Neural crest cell (in vitro differentiated cells): Measurements from ENCODE around the gene ZNF764. TPM values are rescaled to one million over a fixed set of nuclear protein-coding genes. Genes with fewer than 3 reads are reported as not detected.

Source experiments
- DNase-seq: peaks from one replicate; pipeline ENCODE4 v3.0.0; 2021; ENCODE audit warnings: low read depth, mixed read lengths, low spot score
- H3K27ac Mint-ChIP-seq: one replicate; pipeline ENCODE4 v1.8.0; 2021; ENCODE audit warnings: mild to moderate bottlenecking, mixed read lengths; ENCODE audit not compliant: unreplicated experiment
- H3K27me3 Mint-ChIP-seq: 2 replicates; pipeline ENCODE4 v1.8.0; 2021; ENCODE audit warnings: low read depth, mild to moderate bottlenecking, mixed read lengths
- H3K36me3 Mint-ChIP-seq: 2 replicates; pipeline ENCODE4 v1.8.0; 2021; ENCODE audit warnings: low read depth, mild to moderate bottlenecking, mixed read lengths
- H3K4me1 Mint-ChIP-seq: 2 replicates; pipeline ENCODE4 v1.8.0; 2021; ENCODE audit warnings: mixed read lengths
- H3K4me3 Mint-ChIP-seq: one replicate; pipeline ENCODE4 v1.8.0; 2021; ENCODE audit warnings: mild to moderate bottlenecking, mixed read lengths
- H3K9me3 Mint-ChIP-seq: 2 replicates; pipeline ENCODE4 v1.8.0; 2021; ENCODE audit warnings: mixed read lengths
- microRNA-seq: library from miRNA; unstranded; fragments of <30 nt; microRNA quantifications from one replicate; pipeline ENCODE4, GENCODE V29; 2020
- total RNA-seq: library from RNA; stranded (reverse); gene quantifications from 2 replicates; pipeline ENCODE4 v1.2.1, GENCODE V29; 2021
- TF ChIP-seq, protein P1 (sequence below): fragments of 200-600 bp; sonication (generic); conservative IDR thresholded peaks from 2 replicates; pipeline ENCODE4 v1.5.0; 2021; ENCODE audit warnings: antibody characterized with exemption, mild to moderate bottlenecking

Gene ZNF764
- total RNA-seq, 1 donor from 2014 or later, result 22.3 TPM

DNA sequence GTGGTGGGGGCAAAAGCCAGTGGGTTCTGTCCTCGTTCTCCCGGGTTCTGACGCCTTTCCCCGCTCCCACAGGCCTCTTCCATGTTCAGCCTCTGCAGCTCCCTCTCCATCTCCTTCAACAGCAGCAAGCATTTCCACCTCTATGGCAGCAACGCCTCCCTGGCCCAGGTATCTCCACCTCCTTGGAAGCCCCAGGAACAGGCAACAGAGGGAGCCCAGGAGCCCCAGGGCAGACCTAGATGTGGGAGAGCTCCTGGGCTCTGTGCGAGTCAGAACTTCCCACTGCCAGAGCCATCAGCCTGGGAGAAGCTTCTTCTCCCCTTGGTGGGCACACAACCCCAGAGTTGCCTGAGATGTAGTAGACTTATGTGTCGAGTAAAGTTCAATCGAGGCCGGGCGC, 39.6 kb downstream of the ZNF764 start:
- peaks cover 2% of the 10 kb centered on the region for H3K27me3 Mint-ChIP-seq
- no peaks in the 10 kb centered on the region for H3K36me3 Mint-ChIP-seq
- TF ChIP-seq, protein P1, sequence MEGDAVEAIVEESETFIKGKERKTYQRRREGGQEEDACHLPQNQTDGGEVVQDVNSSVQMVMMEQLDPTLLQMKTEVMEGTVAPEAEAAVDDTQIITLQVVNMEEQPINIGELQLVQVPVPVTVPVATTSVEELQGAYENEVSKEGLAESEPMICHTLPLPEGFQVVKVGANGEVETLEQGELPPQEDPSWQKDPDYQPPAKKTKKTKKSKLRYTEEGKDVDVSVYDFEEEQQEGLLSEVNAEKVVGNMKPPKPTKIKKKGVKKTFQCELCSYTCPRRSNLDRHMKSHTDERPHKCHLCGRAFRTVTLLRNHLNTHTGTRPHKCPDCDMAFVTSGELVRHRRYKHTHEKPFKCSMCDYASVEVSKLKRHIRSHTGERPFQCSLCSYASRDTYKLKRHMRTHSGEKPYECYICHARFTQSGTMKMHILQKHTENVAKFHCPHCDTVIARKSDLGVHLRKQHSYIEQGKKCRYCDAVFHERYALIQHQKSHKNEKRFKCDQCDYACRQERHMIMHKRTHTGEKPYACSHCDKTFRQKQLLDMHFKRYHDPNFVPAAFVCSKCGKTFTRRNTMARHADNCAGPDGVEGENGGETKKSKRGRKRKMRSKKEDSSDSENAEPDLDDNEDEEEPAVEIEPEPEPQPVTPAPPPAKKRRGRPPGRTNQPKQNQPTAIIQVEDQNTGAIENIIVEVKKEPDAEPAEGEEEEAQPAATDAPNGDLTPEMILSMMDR, result no peak
- no peak overlapping the region for H3K4me3 Mint-ChIP-seq
- H3K27ac Mint-ChIP-seq, result no peak overlapping the region
- H3K4me1 Mint-ChIP-seq, result no peaks in the 10 kb centered on the region
- DNase-seq, result no peak
- H3K9me3 Mint-ChIP-seq, result no peaks in the 10 kb centered on the region

DNA sequence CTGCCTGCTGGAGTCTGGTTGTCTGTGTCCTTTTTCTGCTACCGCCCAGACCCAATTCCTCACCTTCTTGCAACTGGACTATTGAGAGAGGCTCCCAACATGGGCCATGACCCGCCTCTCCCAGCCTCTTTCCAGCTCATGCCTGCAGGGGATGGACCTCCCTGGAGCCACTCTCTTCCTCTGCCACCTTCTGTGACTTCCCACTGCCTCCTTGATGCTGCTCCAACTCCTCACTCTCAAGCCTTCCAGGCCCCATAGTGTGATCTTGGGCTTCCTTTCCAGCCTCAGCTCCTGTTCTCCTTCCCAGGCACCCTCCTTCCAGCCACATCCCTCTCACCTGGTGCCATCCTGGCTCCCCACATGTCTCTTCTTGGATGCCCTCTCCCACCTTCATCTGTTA, 42.9 kb downstream of the ZNF764 start:
- no peaks in the 10 kb centered on the region for H3K9me3 Mint-ChIP-seq
- no peak overlapping the region for H3K27ac Mint-ChIP-seq
- H3K4me1 Mint-ChIP-seq, result no peaks in the 10 kb centered on the region
- DNase-seq, result no peak
- H3K4me3 Mint-ChIP-seq, result no peak overlapping the region
- peaks cover 2% of the 10 kb centered on the region for H3K27me3 Mint-ChIP-seq
- H3K36me3 Mint-ChIP-seq, result no peaks in the 10 kb centered on the region
- TF ChIP-seq, protein P1, result no peak

DNA sequence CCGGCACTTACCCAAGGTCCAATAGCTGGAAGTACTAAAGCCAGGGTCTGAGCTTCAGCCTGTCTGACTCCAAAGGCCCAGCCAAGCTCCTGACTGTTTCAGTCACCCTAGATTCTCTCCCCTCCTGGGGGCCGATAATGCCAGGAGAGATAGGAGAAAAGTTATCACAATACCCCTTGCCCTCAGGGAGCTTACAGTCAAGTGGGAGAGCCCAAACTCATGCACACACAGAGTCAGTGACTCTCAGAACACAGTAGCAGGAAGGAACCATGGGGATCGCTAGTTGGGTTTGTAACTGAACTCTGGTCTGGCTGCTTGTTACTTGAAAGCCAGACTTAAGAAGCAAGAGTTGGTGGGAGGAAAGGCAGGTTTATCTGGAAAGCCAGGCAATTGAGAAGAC, 46.7 kb downstream of the ZNF764 start:
- TF ChIP-seq, protein P1, result no peak
- Mint-ChIP-seq H3K27me3 (no peaks in the 10 kb centered on the region), H3K27ac (no peak overlapping the region), H3K4me3 (no peak overlapping the region), H3K4me1 (no peaks in the 10 kb centered on the region), H3K36me3 (no peaks in the 10 kb centered on the region), H3K9me3 (no peaks in the 10 kb centered on the region)
- no peak for DNase-seq

DNA sequence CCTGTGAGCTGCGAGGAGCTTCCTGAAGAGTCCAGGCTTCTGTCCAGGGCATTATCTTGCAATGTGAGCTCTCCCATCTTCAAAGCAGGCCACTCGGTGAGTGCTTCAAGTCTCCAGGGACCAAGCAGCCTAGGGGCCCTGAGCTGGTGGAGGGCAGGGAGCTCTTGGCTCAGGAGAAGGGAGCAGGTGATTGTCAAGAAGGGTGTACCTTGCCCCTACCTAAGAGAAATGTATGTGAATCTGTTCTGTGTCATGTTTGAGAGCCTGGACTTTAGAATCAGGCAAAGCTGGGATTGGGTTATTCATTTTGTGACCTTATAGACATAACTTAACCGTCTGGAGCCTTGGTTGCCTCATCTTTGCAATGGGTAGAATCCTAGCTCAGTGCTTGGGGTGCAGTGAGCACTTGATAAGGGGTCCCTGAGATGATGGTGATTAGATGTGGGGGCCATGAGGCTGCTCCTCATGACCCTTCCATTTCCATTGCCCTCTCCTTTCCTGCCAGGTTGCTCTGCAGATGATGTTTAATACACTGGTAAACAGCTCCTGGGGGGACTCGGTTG, 47.7 kb downstream of the ZNF764 start:
- Mint-ChIP-seq H3K9me3 (no peaks in the 10 kb centered on the region), H3K27me3 (no peaks in the 10 kb centered on the region), H3K4me1 (no peaks in the 10 kb centered on the region), H3K27ac (no peak overlapping the region), H3K36me3 (no peaks in the 10 kb centered on the region), H3K4me3 (no peak overlapping the region)
- TF ChIP-seq, protein P1, result no peak
- DNase-seq, result no peak

DNA sequence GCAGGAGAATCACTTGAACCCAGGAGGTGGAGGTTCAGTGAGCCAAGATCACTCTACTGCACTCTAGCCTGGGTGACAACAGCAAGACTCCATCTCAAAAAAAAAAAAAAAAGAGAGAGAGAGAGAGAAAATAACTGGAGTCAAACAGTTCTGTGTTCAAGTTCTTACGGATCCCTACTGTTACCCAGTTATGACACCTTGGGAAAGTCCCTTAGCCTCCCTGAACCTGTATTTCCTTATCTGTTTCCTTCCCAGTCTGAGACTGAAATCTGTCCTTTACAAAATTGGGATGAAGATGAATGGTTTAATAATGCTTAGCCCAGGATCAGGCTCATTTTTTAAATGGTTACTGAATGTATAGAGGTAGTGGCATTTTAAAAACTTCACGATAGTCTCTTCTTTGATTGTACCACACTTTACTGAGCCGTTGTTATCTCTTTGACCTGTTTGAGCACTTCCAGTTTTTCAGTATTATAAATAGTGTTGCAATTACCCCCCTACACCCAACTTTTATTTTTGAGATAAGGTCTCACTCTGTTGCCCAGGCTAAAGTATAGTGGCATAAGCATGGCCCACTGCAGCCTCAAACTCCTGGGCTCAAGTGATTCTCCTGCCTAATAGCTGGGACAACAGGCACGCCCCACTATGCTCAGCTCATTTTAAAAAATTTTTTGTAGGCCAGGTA, 49.0 kb downstream of the ZNF764 start:
- H3K36me3 Mint-ChIP-seq, result no peaks in the 10 kb centered on the region
- TF ChIP-seq, protein P1, result no peak
- H3K27me3 Mint-ChIP-seq, result no peaks in the 10 kb centered on the region

More for the DNA sequence above, 49.0 kb downstream of the ZNF764 start:
- Mint-ChIP-seq H3K4me3 (no peak overlapping the region), H3K27ac (no peak overlapping the region), H3K9me3 (no peaks in the 10 kb centered on the region), H3K4me1 (no peaks in the 10 kb centered on the region)
- no peak for DNase-seq

Small RNA genes lying within 50 kb of the gene (microRNA-seq; reads per million reads assigned to microRNA genes)
- not detected for gene MIR4518

Other genes starting within 250 kb of the ZNF764 start
- 74.8 and 85.2 TPM in 2 replicates for gene CD2BP2, start 203.1 kb downstream of the ZNF764 start, total RNA-seq
- 39.7 and 45.6 TPM in 2 replicates for gene TBC1D10B, start 187.9 kb downstream of the ZNF764 start, total RNA-seq
- not detected in 2 replicates for gene MYL11, start 183.6 kb downstream of the ZNF764 start, total RNA-seq
- 2.3 and 2.9 TPM in 2 replicates for gene SEPTIN1, start 175.8 kb downstream of the ZNF764 start, total RNA-seq
- gene ZNF48, start 163.0 kb downstream of the ZNF764 start, total RNA-seq, result 59.9 and 60.9 TPM in 2 replicates
- gene ZNF771, start 150.8 kb downstream of the ZNF764 start, total RNA-seq, result 17.5 and 18.9 TPM in 2 replicates
- gene DCTPP1, start 128.3 kb downstream of the ZNF764 start, total RNA-seq, result 91.6 and 94.3 TPM in 2 replicates
- gene SEPHS2, start 112.5 kb downstream of the ZNF764 start, total RNA-seq, result 29.6 and 30.5 TPM in 2 replicates
- gene ITGAL, start 85.6 kb downstream of the ZNF764 start, total RNA-seq, result not detected in 2 replicates
- gene ZNF768, start 31.8 kb downstream of the ZNF764 start, total RNA-seq, result 64.0 and 68.5 TPM in 2 replicates
- gene ZNF747, start 23.5 kb downstream of the ZNF764 start, total RNA-seq, result 10.5 and 11.3 TPM in 2 replicates
- gene ZNF688, start 13.3 kb upstream of the ZNF764 start, total RNA-seq, result 13.4 and 14.3 TPM in 2 replicates
- gene ZNF785, start 27.3 kb upstream of the ZNF764 start, total RNA-seq, result 37.6 and 38.3 TPM in 2 replicates
- gene ZNF689, start 52.0 kb upstream of the ZNF764 start, total RNA-seq, result 23.0 and 23.2 TPM in 2 replicates
- 62.8 and 67.0 TPM in 2 replicates for gene PRR14, start 92.6 kb upstream of the ZNF764 start, total RNA-seq
- gene FBRS, start 100.1 kb upstream of the ZNF764 start, total RNA-seq, result 63.6 and 67.1 TPM in 2 replicates
- 94.5 and 100.0 TPM in 2 replicates for gene SRCAP, start 140.8 kb upstream of the ZNF764 start, total RNA-seq
- gene PHKG2, start 190.1 kb upstream of the ZNF764 start, total RNA-seq, result 39.2 and 40.8 TPM in 2 replicates
- 14.4 and 18.5 TPM in 2 replicates for gene CFAP119, start 203.7 kb upstream of the ZNF764 start, total RNA-seq
- gene RNF40, start 203.9 kb upstream of the ZNF764 start, total RNA-seq, result 154 and 157 TPM in 2 replicates
- gene ZNF629, start 228.8 kb upstream of the ZNF764 start, total RNA-seq, result 41.0 and 41.4 TPM in 2 replicates